Activated gamma-delta T cell treated with Interleukin-2 at 50 U/mL for 16 hours (primary cell): ENCODE results near the gene TSPAN1.

Experiments
- DNase-seq: peaks from one replicate; pipeline ENCODE4 v3.0.0-alpha.2; 2020

The TSPAN1 gene

DNA sequence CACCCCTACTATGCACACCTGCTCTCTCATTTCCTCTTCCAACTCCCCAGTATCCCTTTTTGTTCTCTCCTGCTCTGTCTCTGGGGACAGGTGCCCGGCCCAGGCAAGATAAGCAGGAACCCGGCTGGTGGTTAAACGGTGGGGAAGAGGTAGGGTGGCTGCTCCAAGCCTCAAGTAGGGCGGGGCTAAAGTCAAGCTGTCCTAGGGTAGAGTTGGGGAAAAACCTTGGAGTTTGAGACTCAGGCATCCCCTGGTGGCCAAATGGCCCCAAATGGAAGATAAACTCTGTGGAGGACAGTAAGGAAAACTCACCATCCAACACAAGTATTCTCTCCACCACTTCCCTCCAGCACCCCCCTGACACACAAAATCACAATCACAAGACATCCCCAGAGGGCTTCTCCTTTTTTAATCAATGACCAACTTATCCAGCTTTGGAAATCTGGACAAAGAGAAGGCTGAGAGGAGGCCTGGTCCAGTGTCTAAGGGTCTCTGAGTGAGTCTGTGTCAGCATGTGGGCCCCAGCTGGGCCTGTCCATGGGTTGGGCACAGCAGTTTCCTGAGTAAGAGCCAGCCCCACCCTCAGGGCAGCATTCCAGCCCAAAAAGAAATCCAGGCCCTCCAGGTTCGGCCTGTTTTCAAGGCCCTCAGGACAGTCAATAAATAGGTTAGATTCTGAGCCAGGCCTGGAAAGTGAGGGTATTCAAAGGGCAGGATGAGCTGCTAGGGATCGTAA, 13.6 kb downstream of the TSPAN1 start:
- DNase-seq: no peak

DNA sequence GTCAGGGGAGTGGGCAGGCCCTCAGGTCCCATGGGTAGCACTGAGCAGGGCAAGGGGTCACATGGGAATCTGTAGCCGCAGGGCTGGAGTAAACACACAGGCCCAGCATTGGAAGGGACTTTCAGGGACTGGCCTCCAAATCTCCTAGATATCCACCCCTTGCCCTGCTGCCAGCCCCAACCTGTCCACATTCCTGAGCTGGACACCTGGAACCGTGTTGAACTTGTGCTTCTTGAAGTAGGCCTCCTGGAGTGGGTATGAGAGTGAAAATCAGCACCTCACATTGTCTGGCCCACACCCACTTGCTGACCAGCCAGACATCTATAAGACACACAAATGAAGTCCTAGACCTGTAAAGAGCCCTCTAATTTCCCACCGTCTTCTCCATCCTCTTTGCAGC, 15.7 kb downstream of the TSPAN1 start:
- DNase-seq: no peak

DNA sequence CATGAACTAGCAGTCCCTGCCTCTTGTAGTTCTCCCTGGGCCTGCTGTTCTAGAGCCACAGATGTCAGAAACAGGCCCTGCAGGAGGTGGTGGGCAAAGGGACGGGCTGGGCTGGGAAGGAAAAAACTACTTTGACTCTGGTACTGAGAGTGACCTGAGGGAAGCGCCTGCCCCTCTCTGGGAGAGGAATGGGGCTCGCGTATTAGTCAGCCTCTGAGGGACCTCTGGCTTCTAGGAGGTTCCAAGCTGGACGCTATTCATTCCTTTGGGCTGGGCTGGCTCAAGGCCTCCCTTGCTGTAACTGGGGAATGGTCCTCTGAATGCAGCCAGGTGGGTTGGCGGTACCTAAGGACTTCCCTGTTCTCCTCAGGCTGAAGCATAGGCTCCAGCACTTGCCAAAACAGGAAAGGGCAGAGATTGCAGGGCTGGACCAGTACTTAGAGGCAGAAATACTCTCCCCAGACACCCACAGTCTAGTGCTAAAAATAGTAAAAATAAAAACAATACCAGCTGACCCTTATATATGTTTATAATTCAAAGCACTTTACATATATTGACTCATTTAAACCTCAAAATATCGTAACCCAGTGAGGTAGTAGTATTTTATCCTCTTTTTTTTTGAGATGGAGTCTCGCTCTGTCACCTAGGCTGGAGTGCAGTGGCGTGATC, 16.3 kb downstream of the TSPAN1 start:
- no peak for DNase-seq

DNA sequence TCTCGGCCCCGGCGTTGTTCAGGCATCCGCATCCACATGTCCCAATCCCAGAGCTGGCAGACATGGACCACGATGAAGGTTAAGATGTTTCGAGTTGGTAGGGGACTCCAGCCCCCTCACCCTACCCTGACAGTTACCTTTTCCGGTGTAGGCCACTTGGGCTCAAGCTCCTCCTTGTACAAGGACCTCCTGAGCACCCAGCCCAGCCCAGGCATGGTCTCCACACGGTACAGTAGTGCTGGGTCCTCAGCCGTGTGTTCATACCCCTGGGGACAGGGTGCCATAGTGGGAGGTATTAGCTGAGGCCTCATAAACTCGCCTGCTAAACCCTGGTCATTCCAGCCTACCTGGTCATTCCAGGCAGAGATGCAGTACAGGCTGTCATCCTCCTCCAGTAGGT, 17.3 kb downstream of the TSPAN1 start:
- DNase-seq: no peak

DNA sequence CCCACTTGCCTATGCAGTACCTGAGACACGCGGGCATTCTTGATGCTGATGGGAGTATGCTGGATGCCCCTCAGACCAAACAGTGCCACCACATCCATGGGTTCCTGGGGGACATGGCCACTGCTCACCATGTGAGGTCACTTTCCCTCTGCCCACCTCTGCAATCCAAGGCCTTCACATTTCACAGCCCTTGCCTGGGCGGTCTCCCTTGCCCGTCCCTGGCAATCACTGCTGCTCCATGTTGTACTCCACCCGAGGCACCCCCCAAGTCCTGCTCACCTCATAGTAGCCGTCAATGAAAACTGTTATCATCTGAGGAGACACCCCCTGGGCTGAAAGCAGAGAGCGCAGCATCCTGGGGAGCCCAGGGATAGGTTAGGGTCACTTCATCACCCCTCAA, 18.4 kb downstream of the TSPAN1 start:
- no peak for DNase-seq

DNA sequence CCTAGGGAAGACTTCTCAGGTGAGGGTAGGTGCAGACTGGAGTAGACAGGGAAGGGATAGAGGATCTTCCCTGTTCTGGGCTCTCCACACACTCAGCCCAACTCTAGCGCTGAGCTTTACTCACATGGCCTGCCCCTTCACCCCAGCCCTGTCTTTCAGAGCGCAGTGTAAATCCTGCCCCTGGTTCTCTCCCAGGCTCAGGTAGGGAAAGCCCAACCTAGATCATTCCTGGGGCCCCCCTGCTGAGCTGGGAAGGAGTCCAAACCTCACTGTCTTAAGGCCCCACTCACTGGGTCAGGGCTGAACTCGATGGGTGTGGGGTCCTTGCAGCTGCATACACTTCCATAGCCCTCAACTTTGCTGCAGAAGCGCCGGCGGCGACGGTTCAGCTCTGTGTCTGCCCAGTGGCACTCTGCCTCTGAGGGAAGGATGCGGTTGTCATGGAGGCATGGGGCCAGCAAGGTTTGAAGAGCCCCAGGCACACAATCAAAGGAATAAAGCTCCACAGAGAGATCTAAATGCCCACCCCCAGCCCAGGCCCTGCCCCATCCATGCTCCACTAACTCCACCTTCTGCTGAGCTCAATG, 19.2 kb downstream of the TSPAN1 start:
- no peak for DNase-seq

DNA sequence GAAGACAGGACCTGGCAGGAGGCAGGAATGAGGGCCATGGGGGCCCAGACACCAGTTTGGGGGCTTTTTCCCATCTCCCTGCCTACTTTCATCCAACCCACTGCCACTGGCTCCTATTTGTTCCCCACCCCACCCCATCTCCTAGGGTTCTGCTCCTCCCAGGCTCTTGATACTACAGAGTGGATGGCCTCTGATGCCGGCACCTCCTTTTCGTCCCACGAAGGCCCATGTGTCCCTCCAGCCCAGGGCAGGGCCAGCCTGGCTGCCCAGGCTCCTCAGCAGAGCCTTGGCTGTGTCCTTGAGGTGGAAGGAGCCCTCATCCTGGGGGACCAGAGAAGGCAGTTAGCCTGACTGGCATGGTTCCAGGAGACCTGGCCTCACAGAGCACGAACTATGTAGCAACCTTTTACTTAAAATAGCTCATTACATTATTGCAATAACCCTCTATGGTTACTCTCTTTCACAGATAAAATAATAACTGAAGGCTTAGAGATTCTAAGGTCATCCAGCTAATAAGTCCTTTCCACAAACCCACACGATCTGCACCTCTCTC, 19.8 kb downstream of the TSPAN1 start:
- DNase-seq: no peak

DNA sequence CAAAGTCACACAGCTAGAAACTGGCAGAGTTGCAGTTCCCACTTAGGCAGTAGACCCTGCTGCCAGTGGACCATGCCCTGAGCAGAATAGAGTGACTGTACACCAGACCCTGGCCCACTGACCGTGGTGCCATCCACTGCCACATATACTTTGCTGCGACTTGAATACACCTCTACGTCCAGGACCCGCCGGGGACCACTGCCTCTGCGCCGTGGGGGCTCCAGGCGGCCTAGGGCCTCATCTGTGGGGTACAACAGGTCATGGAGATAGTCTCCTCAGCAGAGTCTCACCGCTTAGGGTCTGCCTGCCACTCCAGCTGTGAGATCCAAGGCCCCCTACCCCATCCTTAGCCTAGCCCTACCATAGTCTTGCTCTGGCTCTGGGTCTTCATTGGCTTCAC, 21.7 kb downstream of the TSPAN1 start:
- no peak for DNase-seq

DNA sequence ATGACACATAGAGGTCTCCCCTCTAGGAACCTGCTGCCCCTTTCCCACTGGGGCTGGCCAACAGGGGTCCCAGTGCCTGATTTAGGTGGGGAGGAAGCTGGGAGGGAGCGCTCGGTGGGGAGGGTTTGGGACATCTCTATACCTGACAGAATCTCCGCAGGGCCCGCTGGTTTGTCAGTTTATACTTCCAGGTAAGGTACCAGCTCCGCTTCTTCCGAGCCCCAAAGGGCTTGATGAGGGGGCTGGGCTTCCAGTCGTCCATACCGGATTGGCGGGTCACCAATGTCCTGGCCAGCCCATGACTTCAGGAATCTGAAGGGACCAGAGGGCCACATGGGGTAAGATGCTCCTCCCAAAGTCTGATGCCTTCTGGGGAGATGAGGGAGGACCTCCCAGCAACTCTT, 22.7 kb downstream of the TSPAN1 start:
- DNase-seq: no peak

DNA sequence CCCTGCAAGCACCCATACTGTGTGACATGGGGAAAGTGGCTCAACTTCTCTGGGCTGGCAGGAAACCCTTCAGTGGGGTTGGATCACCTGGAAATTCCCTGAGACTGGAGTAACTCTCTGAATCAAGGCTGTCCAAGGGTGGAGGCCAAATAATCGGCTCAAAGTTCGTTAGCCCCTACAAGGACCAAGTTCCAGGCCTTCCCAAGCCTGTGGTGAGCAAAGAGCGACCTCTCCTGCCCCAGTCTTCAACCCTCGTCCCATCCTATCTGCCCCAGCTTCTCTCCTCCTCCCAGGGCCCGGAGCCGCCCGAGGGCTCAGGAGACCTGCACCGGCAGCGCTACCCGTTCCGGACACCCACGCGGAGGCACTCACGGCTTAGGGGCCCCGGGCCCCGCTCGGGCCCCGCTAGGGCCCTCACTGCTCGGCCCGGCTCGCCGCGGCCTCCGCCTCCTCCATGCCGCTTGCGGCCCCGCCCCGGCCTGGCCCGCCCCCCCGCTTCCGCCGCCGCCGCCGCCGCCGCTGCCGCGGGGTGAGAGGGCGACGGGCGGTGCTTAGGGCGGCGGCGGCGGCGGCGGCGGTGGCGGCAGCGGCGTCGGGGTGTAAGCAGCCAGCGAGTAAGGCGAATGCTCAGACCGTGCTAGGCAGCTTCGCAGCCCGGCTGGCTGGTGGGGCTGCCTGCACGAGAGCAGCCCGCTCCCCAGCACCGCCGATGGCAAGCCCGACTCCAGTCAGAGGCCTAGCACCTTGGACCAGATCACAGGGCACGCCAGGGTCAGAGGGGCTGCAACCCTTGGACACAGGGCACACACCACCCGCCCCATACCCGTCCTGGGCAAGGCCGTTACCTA, 23.3 kb downstream of the TSPAN1 start, which contains the start of gene POMGNT1:
POMGNT1 (minus strand) TSS at position 471 of the 848 bp plus-strand sequence. CDS start 613 bp downstream, outside the sequence.
- peak; percentile 67 for DNase-seq

DNA sequence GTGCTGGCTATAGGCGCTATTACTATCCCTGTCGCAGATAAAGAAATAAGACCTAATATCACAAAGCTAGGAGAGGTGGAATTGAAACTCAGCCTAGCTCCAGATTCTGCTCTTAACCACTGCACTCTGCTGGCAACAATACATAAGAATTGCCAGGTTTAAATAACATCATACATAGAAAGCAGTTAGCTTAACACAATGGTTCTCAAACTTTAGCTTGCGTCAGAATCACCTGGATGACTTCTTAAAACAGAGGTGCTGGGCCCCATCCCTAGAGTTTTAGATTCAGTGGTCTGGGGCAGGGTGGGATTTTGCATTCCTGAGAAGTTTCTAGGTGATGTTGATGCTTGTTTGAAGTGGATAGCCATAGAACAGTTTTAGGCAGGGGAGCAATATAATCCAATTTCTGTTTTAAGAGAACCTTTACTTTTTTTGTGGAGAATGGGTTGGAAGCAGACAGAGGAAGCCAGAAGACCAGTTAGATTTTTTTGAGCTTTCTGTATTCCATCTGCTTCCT, 24.4 kb downstream of the TSPAN1 start:
- DNase-seq: no peak

DNA sequence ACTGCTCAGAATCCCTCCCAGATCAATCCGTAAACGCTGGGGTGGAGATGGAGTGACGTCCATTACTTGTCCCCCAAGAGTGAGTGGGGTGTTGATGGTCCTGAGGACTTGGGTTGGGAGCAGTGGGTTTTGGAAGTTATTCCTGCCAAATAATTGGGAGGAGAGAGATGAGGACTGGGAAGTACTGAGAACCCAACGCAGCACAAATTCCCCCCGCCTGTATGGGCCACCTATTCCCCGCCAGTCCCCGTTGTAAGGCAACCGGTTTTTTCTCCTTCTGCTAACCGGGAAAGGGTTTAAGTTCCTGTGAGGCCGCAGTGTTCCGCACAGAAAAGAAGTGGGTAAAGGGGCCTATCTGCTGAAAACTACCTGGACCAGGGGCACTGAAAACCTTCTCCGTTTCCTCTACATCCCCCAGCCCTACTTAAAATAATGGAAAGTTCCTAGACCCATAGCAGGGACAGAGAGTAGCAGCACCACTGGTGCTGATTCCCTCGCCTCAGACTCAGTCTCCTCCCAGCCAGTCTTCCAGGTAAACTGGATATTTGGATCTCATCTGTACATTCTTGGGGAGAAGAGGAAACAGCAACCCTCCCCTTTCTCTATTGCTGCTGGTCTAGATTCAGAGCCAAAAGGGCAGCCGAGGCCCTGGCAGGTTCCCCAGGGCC, 29.0 kb downstream of the TSPAN1 start:
- DNase-seq: no peak

DNA sequence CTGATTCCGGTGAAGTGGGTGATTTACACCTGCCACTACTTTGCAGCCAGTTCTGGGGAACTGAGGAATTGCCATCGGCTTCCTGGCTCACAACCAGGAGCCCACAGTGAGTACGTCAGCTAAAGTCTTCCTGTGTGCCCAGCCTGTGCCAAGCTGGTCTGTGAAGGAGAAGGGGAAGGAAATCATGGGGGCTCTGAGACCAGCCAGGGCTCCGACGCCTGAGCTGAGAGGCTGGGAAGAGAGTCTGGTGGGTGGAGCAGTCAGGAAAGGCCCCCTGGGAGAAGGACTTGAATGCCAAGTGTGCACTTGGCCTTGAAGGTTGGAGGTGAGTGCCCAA, 29.5 kb downstream of the TSPAN1 start:
- no peak for DNase-seq

DNA sequence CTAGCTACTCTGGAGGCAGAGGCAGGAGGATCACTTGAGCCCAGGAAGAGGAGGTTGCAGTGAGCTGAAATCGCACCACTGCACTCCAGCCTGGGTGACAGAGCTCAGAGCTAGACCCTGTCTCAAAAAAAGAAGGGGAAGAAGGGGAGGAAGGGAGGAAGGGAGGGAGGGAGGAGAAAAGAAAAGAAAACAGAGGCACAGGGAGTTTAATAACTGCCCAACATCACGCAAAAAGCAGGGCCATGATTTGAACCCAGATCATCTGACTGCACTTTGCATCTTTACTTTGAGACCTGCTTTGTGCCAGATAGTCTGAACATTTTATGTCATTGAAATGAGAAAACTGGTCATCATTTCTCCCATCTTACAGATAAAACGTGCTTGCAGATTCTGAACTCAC, 30.3 kb downstream of the TSPAN1 start:
- DNase-seq: no peak

DNA sequence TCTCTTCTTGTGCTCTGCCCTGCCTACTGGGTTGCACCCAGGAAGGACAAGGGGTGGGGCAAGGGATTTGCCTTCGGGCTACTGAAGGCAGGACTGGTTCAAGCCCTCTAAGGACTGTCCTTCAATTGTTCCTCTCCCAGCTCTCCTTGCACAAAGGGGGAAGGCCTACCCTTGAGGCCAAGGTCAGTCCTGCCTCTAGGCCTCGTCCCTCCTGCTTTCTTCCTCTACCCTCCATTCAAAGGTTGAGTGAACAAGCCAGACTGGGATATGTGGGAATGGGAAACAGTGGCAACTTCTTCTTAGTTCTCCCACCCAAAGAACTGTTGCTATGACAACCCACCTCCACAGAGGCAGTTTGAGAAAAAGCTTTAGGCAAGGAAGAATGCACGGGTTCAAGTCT, 30.9 kb downstream of the TSPAN1 start:
- DNase-seq: no peak

DNA sequence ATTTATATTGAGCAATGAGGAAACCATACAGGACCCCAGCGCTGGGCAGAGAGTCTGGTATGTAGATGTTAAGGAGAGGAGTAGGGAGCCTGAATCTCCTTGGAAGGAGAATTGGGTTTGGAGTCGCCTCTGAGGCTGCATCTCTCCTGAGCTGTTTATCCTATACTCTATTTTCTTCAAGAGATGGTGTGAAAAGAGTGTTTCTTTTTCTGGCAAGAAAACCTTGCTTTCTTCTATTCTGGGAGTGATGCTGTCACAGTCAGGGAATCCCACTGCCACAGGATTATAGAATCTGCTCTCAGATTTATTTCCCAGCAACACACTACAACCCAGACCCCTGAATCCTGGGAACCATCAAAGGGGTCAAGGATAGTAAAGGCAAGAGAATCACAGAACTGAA, 31.5 kb downstream of the TSPAN1 start:
- no peak for DNase-seq

DNA sequence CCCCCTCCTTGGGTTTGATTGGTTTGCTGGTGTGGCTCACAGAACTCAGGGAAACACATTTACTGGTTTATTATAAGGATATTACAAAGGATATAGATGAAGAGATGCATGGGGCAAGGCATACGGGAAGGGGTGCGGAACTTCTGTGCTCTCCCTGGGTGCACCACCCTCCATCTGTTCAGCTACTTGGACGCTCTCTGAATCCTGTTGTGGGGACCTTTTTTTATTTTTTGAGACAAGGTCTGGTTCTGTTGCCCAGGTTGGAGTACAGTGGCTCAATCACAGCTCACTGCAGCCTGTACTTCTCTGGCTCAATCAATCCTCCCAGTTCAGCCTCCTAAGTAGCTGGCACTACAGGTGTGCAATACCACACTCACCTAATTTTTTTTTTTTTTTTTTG, 35.7 kb downstream of the TSPAN1 start:
- no peak for DNase-seq

DNA sequence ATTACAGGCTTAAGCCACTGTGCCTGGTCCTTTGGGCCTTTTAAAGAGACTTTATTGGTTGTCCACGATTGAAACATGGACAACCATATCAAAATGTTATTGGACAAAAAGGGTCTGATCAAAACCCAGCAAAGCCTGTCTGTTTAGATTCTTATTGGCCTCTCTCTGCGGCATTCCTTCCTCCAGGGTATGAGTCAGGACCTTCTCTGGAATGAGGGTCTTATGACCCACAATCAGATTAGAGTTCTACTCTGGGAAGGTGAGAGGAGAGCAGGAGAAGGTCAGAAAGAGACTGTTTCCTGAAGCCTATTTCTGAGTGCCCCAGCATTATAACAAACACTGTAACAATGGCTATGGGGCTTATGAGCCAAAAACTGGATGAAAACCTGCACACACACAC, 36.2 kb downstream of the TSPAN1 start:
- DNase-seq: no peak

DNA sequence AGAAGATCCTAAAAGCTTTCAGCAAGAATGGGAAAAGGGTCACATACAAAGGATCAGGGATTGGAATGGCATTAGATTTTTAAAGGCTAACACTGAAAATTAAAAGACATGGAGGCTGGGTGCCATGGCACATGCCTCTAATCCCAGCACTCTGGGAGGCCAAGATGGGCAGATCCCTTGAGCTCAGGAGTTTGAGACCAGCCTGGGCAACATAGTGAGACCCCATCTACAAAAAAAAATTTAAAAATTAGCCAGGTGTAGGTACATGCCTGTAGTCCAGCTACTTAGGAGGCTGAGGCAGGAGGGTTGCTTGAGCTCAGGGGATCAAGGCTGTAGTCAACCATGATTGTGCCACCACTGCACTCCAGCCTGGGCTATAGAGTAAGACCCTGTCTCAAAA, 40.6 kb downstream of the TSPAN1 start:
- DNase-seq: no peak

DNA sequence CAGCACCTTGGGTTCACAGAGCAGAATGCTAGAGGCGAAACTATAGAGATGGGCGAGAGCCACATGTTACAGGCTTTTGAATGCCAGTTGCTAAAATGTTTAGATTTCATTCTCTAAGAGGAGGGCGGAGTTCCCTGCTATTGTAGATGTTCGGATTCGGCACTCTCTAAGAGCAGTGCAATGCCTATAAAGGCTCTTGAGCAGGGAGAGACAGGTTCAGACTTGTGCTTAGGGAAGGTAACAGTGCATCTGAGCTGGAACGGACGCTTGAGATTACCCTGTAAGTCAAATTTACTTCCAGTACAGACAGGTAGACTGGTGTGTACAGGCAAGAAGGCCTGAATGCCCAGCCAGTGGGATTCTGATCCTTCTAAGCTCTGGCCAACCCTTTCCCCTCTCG, 43.6 kb downstream of the TSPAN1 start:
- no peak for DNase-seq

DNA sequence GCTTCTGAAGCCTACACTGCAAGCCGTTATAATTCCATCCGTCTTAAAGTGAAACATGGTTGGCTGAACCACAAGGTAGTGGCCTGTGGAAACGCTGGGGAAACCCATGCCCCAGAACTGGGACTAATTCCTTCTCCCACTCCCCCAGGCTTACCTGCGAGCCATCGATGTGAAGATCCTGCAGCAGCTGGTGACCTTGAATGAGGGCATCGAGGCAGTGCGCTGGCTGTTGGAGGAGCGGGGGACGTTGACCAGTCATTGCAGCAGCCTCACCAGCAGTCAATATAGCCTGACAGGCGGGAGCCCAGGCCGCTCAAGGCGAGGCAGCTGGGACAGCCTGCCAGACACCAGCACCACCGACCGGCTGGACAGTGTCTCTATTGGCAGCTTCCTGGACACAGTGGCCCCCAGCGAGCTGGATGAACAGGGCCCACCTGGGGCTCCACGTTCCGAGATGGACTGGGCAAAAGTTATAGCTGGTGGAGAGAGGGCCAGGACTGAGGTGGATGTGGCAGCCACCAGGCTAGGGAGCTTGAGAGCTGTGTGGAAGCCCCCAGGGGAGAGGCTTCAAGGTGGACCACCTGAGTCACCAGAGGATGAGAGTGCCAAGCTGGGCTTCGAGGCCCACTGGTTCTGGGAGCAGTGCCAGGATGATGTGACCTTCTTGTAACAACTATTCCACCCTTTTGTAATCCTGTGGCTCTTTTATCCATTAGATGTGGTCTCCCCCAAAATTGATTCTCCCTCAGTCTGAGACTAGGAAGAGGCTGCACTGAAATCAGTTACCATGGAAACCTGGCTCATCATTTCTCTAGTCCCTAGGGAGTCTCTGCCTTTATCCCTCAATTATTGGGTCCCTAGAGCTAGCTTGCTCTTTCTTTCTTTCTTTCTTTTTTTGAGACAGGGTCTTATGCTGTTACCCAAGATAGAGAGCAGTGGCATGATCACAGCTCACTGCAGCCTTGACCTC, 44.9 kb downstream of the TSPAN1 start:
- DNase-seq: no peak
